ENCODE results near the gene ADAP1. TPM values are rescaled to one million over a fixed set of nuclear protein-coding genes. Genes with fewer than 3 reads are reported as not detected.
A peak's percentile ranks its signal among the peaks of the same experiment; 100 is the strongest.
"Not testable (repeated sequence)": the region's sequence is repeated elsewhere in the genome, so short reads cannot be mapped to it uniquely, and the experiment has no call there.

ADAP1 gene
- total and polyA plus RNA-seq, 9 donors = 0.52 to 16.4 (median 3.5) TPM

- peak overlapping the region; percentile 43 for H3K4me3 ChIP-seq
- TF ChIP-seq POLR2A (IDR thresholded peaks at IDR 0.05) = no peak
- peak in 1 of 3 donors; percentile 20 for TF ChIP-seq CTCF (IDR thresholded peaks at IDR 0.05)
Observed at GRCh38 chr7:875476-876076, 78.9 kb downstream of the ADAP1 start.

GRCh38 chr7:875051-875450 lies 79.4 kb downstream of the ADAP1 start:
- intact Hi-C loops (cut with DNase I) = loop anchor here in 2 of 4 donors (10.0 kb wide), 2 partner anchors 90 to 350 kb away; no protein-coding TSS in a partner anchor
- WGBS, 3 donors = 30 to 40% (median 36%) methylated on average over 7 of the region's 7 CpGs
- no peak for TF ChIP-seq EP300 (IDR thresholded peaks at IDR 0.05)
- TF ChIP-seq CTCF (IDR thresholded peaks at IDR 0.05) = no peak
- no peak for TF ChIP-seq POLR2A (IDR thresholded peaks at IDR 0.05)
- no peak for DNase-seq
- Histone ChIP-seq H3K27ac (peak overlapping the region; percentile 63 to 85), H3K9me3 (no peaks in the 10 kb centered on the region), H3K4me3 (no peak overlapping the region), H3K36me3 (no peaks in the 10 kb centered on the region), H3K27me3 (no peaks in the 10 kb centered on the region), H3K4me1 (ENCODE audit: insufficient read depth) (peaks cover 22% of the 10 kb centered on the region)

More at GRCh38 chr7:875476-876076, 78.9 kb downstream of the ADAP1 start:
- H3K27me3 ChIP-seq = no peaks in the 10 kb centered on the region
- no peaks in the 10 kb centered on the region for H3K9me3 ChIP-seq
- WGBS, 3 donors = 46 to 62% (median 50%) methylated on average over 27 of the region's 27 CpGs
- H3K27ac ChIP-seq = peak overlapping the region; percentile 63 to 85
- peaks cover 22% of the 10 kb centered on the region for H3K4me1 ChIP-seq (ENCODE audit: insufficient read depth)
- intact Hi-C loops (cut with DNase I) = loop anchor here in 2 of 4 donors (10.0 kb wide), 2 partner anchors 91 to 351 kb away; no protein-coding TSS in a partner anchor
- no peaks in the 10 kb centered on the region for H3K36me3 ChIP-seq
- DNase-seq = peak; percentile 38 to 67 (median 60)

- DNase-seq = peak in 4 of 5 donors; percentile 55 to 78 (median 69)
- Histone ChIP-seq H3K9me3 (no peaks in the 10 kb centered on the region), H3K4me1 (ENCODE audit: insufficient read depth) (peaks cover 23% of the 10 kb centered on the region), H3K4me3 (no peak overlapping the region), H3K27ac (peak overlapping the region; percentile 17 to 85), H3K27me3 (no peaks in the 10 kb centered on the region), H3K36me3 (no peaks in the 10 kb centered on the region)
- intact Hi-C loops (cut with DNase I) = loop anchor here in 3 of 4 donors (5.0 to 10.0 kb wide), 5 partner anchors 37 to 349 kb away; no protein-coding TSS in a partner anchor
- WGBS, 3 donors = 10 to 22% (median 16%) methylated on average over 9 of the region's 9 CpGs
- TF ChIP-seq CTCF (IDR thresholded peaks at IDR 0.05) (no peak), POLR2A (IDR thresholded peaks at IDR 0.05) (no peak), EP300 (IDR thresholded peaks at IDR 0.05) (no peak)
Observed at GRCh38 chr7:874031-874749, 80.3 kb downstream of the ADAP1 start.

GRCh38 chr7:873367-874002 lies 81.0 kb downstream of the ADAP1 start:
- intact Hi-C loops (cut with DNase I) = loop anchor here in 3 of 4 donors (2.0 to 10.0 kb wide), 6 partner anchors 31 to 349 kb away; no protein-coding TSS in a partner anchor
- H3K9me3 ChIP-seq = no peaks in the 10 kb centered on the region
- H3K4me1 ChIP-seq (ENCODE audit: insufficient read depth) = peaks cover 18% of the 10 kb centered on the region
- peak; percentile 82 to 88 (median 87) for DNase-seq
- TF ChIP-seq EP300 (IDR thresholded peaks at IDR 0.05) = no peak
- TF ChIP-seq POLR2A (IDR thresholded peaks at IDR 0.05) = peak; percentile 19
- peak; percentile 77 to 90 (median 85) for TF ChIP-seq CTCF (IDR thresholded peaks at IDR 0.05)
- no peak overlapping the region for H3K4me3 ChIP-seq
- H3K36me3 ChIP-seq = no peaks in the 10 kb centered on the region
- H3K27me3 ChIP-seq = no peaks in the 10 kb centered on the region
- peak overlapping the region; percentile 17 to 85 for H3K27ac ChIP-seq
- 8 to 16% (median 9%) methylated on average over 18 of the region's 18 CpGs for WGBS, 3 donors

GRCh38 chr7:872685-873084 lies 81.8 kb downstream of the ADAP1 start:
- intact Hi-C loops (cut with DNase I) = loop anchor here in 3 of 4 donors (2.0 to 10.0 kb wide), 6 partner anchors 30 to 348 kb away; no protein-coding TSS in a partner anchor
- Histone ChIP-seq H3K27ac (peak overlapping the region; percentile 17 to 85), H3K4me1 (ENCODE audit: insufficient read depth) (peaks cover 19% of the 10 kb centered on the region)
- not testable (repeated sequence) for H3K9me3 ChIP-seq, H3K4me3 ChIP-seq, H3K27me3 ChIP-seq, DNase-seq, H3K36me3 ChIP-seq
- WGBS, 3 donors = 83 to 88% (median 85%) methylated on average over 19 of the region's 19 CpGs
